ENCODE results near the gene LYAR. TPM values are rescaled to one million over a fixed set of nuclear protein-coding genes. Genes with fewer than 3 reads are reported as not detected.
"Not testable (repeated sequence)": the region's sequence is repeated elsewhere in the genome, so short reads cannot be mapped to it uniquely, and the experiment has no call there.

Gene LYAR
- total RNA-seq, 2 donors from 2014 or later, result 14.6 to 18.2 TPM

DNA sequence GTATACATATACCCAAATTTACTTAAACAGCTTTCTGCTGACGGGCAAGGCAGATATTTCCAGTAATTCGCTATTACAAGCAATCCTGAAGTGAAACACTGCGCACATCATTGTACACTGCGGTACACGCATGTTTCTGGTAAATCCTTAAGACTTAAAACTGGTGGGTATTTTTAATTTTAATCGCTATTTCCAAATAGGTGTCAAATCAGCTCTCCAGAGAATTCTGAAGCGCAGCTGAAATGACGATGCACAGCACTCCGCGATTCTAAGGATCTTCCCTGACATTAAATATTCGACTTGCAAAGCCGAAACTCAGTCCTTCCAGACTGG, 42.3 kb downstream of the LYAR start:
- no peaks in the 10 kb centered on the region for H3K27me3 Mint-ChIP-seq
- peaks cover 25% of the 10 kb centered on the region for H3K4me1 Mint-ChIP-seq
- peak overlapping the region; percentile 93 for H3K4me3 Mint-ChIP-seq
- ATAC-seq, result peak; percentile 52
- H3K9me3 ChIP-seq (ENCODE audit: control insufficient read depth, low read length, poor library complexity, severe bottlenecking), result no peaks in the 10 kb centered on the region
- H3K36me3 Mint-ChIP-seq (ENCODE audit: low read depth), result peaks cover 10% of the 10 kb centered on the region
- peak overlapping the region; percentile 97 for H3K27ac Mint-ChIP-seq
- DNase-seq, result no peak

DNA sequence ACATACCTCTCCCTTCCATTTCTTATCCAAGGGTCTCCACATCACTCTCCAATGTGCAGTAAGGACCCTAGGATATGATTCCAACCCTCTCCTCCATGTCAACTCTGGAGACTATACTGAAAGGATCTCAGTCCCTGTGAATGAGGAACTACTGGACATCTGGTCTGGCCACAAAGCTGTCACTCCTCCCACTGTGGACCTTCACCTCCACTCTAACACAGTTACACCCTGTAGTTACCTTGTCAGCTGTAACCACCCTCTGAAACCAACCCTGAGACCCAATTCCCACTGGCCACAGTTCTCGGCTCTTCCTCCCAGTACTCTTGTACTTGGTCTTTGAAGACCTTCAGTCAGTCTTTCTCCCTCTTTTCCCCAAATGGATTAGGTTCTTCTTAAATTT, 44.8 kb downstream of the LYAR start:
- Mint-ChIP-seq H3K4me1 (peaks cover 30% of the 10 kb centered on the region), H3K4me3 (no peak overlapping the region), H3K27ac (peak overlapping the region; percentile 32), H3K36me3 (ENCODE audit: low read depth) (peaks cover 13% of the 10 kb centered on the region), H3K27me3 (no peaks in the 10 kb centered on the region)
- H3K9me3 ChIP-seq (ENCODE audit: control insufficient read depth, low read length, poor library complexity, severe bottlenecking), result no peaks in the 10 kb centered on the region
- ATAC-seq (no peak), DNase-seq (no peak)

DNA sequence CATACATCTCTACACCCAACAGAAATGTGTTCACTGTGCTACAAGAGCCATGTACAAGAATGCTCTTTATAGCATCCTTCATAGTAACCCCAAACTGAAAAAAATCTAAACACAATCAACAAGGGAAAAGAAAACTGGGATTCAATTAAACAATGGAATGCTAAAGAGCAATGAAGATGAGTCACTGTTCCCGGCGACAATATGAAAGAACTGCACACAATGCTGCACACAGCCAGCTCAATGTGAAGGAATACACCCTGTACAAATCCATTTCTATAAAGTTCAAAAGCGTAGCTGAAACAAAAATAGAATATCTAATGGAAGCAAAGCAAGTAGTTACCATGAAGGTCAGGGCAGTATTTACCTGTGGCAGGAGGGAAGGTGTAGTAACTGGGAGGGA, 50.4 kb downstream of the LYAR start:
- Mint-ChIP-seq H3K36me3 (ENCODE audit: low read depth) (peaks cover 13% of the 10 kb centered on the region), H3K27ac (peak overlapping the region; percentile 9)
- DNase-seq; H3K9me3 ChIP-seq (ENCODE audit: control insufficient read depth, low read length, poor library complexity, severe bottlenecking); H3K27me3 Mint-ChIP-seq; H3K4me3 Mint-ChIP-seq; H3K4me1 Mint-ChIP-seq; ATAC-seq: not testable (repeated sequence)

GRCh38 chr4:4233610-4234009, 56.3 kb downstream of the LYAR start:
- H3K9me3 ChIP-seq (ENCODE audit: control insufficient read depth, low read length, poor library complexity, severe bottlenecking), result no peaks in the 10 kb centered on the region
- Mint-ChIP-seq H3K27me3 (peaks cover under 1% of the 10 kb centered on the region), H3K4me1 (no peaks in the 10 kb centered on the region), H3K27ac (no peak overlapping the region), H3K4me3 (no peak overlapping the region), H3K36me3 (ENCODE audit: low read depth) (peaks cover 6% of the 10 kb centered on the region)
- DNase-seq, result no peak
- no peak for ATAC-seq

DNA sequence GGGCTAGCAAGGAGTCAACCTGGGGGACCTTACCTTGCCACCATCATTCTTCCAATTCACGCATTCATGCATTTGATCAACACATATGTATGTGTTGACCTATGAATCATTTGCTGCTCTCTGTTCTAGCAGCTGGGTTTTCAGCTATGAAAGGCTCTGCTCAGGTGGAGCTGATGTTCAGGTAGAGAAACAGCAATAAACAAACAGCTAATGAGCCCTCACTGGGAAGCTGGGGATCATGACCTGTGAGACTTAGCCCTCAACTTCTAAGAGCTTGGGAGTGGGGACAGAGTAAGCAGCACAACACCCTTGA, 61.6 kb downstream of the LYAR start:
- ATAC-seq (no peak), DNase-seq (no peak)
- Mint-ChIP-seq H3K4me1 (no peaks in the 10 kb centered on the region), H3K36me3 (ENCODE audit: low read depth) (peaks cover 3% of the 10 kb centered on the region), H3K4me3 (no peak overlapping the region), H3K27ac (no peak overlapping the region), H3K27me3 (peaks cover 44% of the 10 kb centered on the region)
- H3K9me3 ChIP-seq (ENCODE audit: control insufficient read depth, low read length, poor library complexity, severe bottlenecking), result no peaks in the 10 kb centered on the region

- H3K9me3 ChIP-seq (ENCODE audit: control insufficient read depth, low read length, poor library complexity, severe bottlenecking), result no peaks in the 10 kb centered on the region
- Mint-ChIP-seq H3K4me1 (no peaks in the 10 kb centered on the region), H3K27ac (no peak overlapping the region), H3K4me3 (peak overlapping the region; percentile 63), H3K27me3 (peaks cover 50% of the 10 kb centered on the region), H3K36me3 (ENCODE audit: low read depth) (peaks cover 5% of the 10 kb centered on the region)
- no peak for ATAC-seq
- DNase-seq, result no peak
Observed at GRCh38 chr4:4227510-4228355, 62.2 kb downstream of the LYAR start.

GRCh38 chr4:4226606-4227438, 63.1 kb downstream of the LYAR start, which contains the start of gene OTOP1:
OTOP1 (minus strand) TSS chr4:4226929; CDS start chr4:4226864, 65 bp downstream.
- H3K36me3 Mint-ChIP-seq (ENCODE audit: low read depth), result peaks cover 5% of the 10 kb centered on the region
- H3K9me3 ChIP-seq (ENCODE audit: control insufficient read depth, low read length, poor library complexity, severe bottlenecking), result no peaks in the 10 kb centered on the region
- peaks cover 59% of the 10 kb centered on the region for H3K27me3 Mint-ChIP-seq
- H3K4me1 Mint-ChIP-seq, result no peaks in the 10 kb centered on the region
- H3K27ac Mint-ChIP-seq, result no peak within 1 kb of the TSS
- peak within 1 kb of the TSS; percentile 63 for H3K4me3 Mint-ChIP-seq
- ATAC-seq (no peak), DNase-seq (no peak)

GRCh38 chr4:4225915-4226605, 63.9 kb downstream of the LYAR start:
- peak overlapping the region; percentile 59 for H3K4me3 Mint-ChIP-seq
- peaks cover 64% of the 10 kb centered on the region for H3K27me3 Mint-ChIP-seq
- H3K36me3 Mint-ChIP-seq (ENCODE audit: low read depth), result peaks cover 5% of the 10 kb centered on the region
- DNase-seq (no peak), ATAC-seq (no peak)
- no peak overlapping the region for H3K27ac Mint-ChIP-seq
- no peaks in the 10 kb centered on the region for H3K4me1 Mint-ChIP-seq
- H3K9me3 ChIP-seq (ENCODE audit: control insufficient read depth, low read length, poor library complexity, severe bottlenecking), result no peaks in the 10 kb centered on the region

Other genes with a start within 250 kb of the LYAR start
- gene OTOP1, start 63.2 kb downstream of the LYAR start, total RNA-seq, result not detected
- gene TMEM128, start 41.9 kb downstream of the LYAR start, total RNA-seq, result 10 to 100 TPM in 1 of 2 donors, 1 to 10 TPM in 1; 9.0 to 10.5 TPM
- 10 to 100 TPM in 1 of 2 donors, 1 to 10 TPM in 1; 7.4 to 12.9 TPM for gene ZBTB49, start 97 bp upstream of the LYAR start, total RNA-seq
- 10 to 100 TPM; 13.1 to 50.9 TPM for gene NSG1, start 96.9 kb upstream of the LYAR start, total RNA-seq

Measured in T-helper 17 cell (primary cell).